ENCODE measurements around the gene RAB37. TPM values are rescaled to one million over a fixed set of nuclear protein-coding genes. Genes with fewer than 3 reads are reported as not detected.

RAB37 gene
- total and polyA plus RNA-seq, 2 of the 8 experiments (the other 6 are each of a cell fraction or from before 2014, with no cell fraction given): 5.5 to 6.1 TPM

DNA sequence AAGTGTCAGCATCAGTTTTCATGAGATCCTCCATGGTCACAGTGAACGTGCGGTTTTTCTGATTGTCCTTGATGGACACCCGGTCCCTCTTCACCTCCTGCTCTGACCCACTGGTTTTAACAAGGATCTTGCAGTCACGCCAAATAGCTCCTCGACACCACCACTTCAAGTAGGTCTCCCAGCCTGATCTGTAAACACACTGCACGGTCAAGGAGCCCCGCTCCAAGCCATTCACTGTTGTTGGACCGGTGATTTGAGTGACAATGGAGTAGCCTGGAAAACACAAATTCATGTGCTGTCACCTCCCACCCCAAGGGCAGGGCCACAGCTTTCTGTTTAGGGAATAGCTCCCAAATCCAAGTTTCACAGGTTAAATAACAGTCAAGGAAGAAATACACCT, 32.5 kb upstream of the RAB37 start:
- H4K5ac ChIP-seq (ENCODE audit: insufficient read length, low read depth, low read length): no peak overlapping the region
- H3K9ac ChIP-seq (replicated peaks in 1 of 4; ENCODE audit: extremely low read depth in 1 of 4, low read depth in 3 of 4, low read length in 3 of 4): no peak overlapping the region
- no peak overlapping the region for H3K23ac ChIP-seq (ENCODE audit: insufficient read length)
- H3K9me3 ChIP-seq (ENCODE audit: insufficient read depth in 2 of 2, low read depth in 1 of 2, low read length in 1 of 2): no peaks in the 10 kb centered on the region
- DNase-seq (ENCODE audit: low read depth in 1 of 2, low spot score in 2 of 2) (no peak), FAIRE-seq (no peak)
- no peak overlapping the region for H2AFZ ChIP-seq (ENCODE audit: low read length)
- H3K23me2 ChIP-seq (ENCODE audit: low read depth, low read length): no peaks in the 10 kb centered on the region
- H3K56ac ChIP-seq (replicated peaks; ENCODE audit: insufficient read length, low read depth, low read length): no peak overlapping the region
- H2BK15ac ChIP-seq (ENCODE audit: low read length): no peak overlapping the region
- POLR2A ChIA-PET (ENCODE audit: partially characterized antibody): no interaction called here
- no peaks in the 10 kb centered on the region for H3K79me1 ChIP-seq (ENCODE audit: low read depth, low read length)
- H2BK5ac ChIP-seq (ENCODE audit: low read depth, low read length): no peak overlapping the region
- H3K79me2 ChIP-seq (ENCODE audit: control insufficient read depth in 1 of 2, insufficient read depth in 2 of 2, low read length in 2 of 2): no peaks in the 10 kb centered on the region
- 80% methylated on average over 8 of the region's 8 CpGs; no CpG with 5 or more reads in 1 of the 2 experiments for WGBS, 2 experiments (ENCODE audit: extremely low coverage in 1 of 2, insufficient coverage in 1 of 2, insufficient read length in 1 of 2, insufficient replicate concordance in 2 of 2, low coverage in 1 of 2, low lambda C conversion rate in 2 of 2, missing lambda C conversion rate in 1 of 2)
- TF ChIP-seq SIX5 (IDR thresholded peaks at IDR 0.05; ENCODE audit: low read depth, low read length) (no peak), TAF7 (optimal IDR thresholded peaks at IDR 0.05; ENCODE audit: borderline replicate concordance, low read depth, low read length) (no peak), RBBP5 (IDR thresholded peaks at IDR 0.05; ENCODE audit: borderline replicate concordance, low read depth, low read length) (no peak), JUND (IDR thresholded peaks at IDR 0.05; ENCODE audit: low read length) (no peak), SIRT6 (IDR thresholded peaks at IDR 0.05; ENCODE audit: low read length) (no peak), PHF8 (conservative IDR thresholded peaks at IDR 0.05; ENCODE audit: low read depth, low read length) (no peak), KDM1A (IDR thresholded peaks at IDR 0.05; ENCODE audit: borderline replicate concordance, low read length) (no peak), CBX5 (IDR thresholded peaks at IDR 0.05; ENCODE audit: low read depth, low read length) (no peak)
- no peaks in the 10 kb centered on the region for H3K36me3 ChIP-seq (ENCODE audit: control insufficient read depth in 2 of 4, insufficient read depth in 4 of 4, low read length in 3 of 4)
- H3K4ac ChIP-seq (replicated peaks; ENCODE audit: insufficient read length, low read depth, low read length): no peak overlapping the region
- H4K91ac ChIP-seq (replicated peaks; ENCODE audit: insufficient read length, low read length): no peak overlapping the region
- no peaks in the 10 kb centered on the region for H4K20me1 ChIP-seq (replicated peaks in 1 of 2; ENCODE audit: control insufficient read depth in 1 of 2, insufficient read depth in 2 of 2, low read length in 2 of 2)
- H3K4me2 ChIP-seq (ENCODE audit: insufficient read depth in 1 of 2, low read depth in 2 of 2, low read length in 2 of 2): no peak overlapping the region
- no peak overlapping the region for H3K18ac ChIP-seq (ENCODE audit: extremely low read depth, low read length)
- no peak overlapping the region for H4K8ac ChIP-seq (ENCODE audit: extremely low read depth, insufficient read depth, low read length)
- no peaks in the 10 kb centered on the region for H3K4me1 ChIP-seq (replicated peaks in 1 of 4; ENCODE audit: control insufficient read depth in 3 of 4, insufficient read depth in 4 of 4, low read length in 3 of 4)
- H2AK5ac ChIP-seq (ENCODE audit: low read depth, low read length): no peak overlapping the region
- no peak overlapping the region for H2BK20ac ChIP-seq (ENCODE audit: low read length)
- H3K27ac ChIP-seq (ENCODE audit: low read depth, low read length): no peak overlapping the region
- CTCF ChIA-PET (ENCODE audit: partially characterized antibody): interaction anchor here (1.7 kb wide), 1 partner anchor 9 kb away, joined by 5 read pairs; no protein-coding TSS in a partner anchor
- H3K27me3 ChIP-seq (replicated peaks in 1 of 4; ENCODE audit: control insufficient read depth in 3 of 4, extremely low read depth in 1 of 4, insufficient read depth in 3 of 4, low read length in 3 of 4): no peaks in the 10 kb centered on the region
- H3K14ac ChIP-seq (ENCODE audit: insufficient read length): no peak overlapping the region
- no peak overlapping the region for H2BK120ac ChIP-seq (replicated peaks; ENCODE audit: low read depth, low read length)
- H2BK12ac ChIP-seq (ENCODE audit: low read depth, low read length): 0 out of 2 replicates have a peak overlapping the region, but pooled peaks have one; percentile 27
- no peak overlapping the region for H3K4me3 ChIP-seq (ENCODE audit: extremely low read depth in 1 of 4, insufficient read depth in 2 of 4, low read depth in 3 of 4, low read length in 4 of 4)

All from H1 (cell line).